Measurements from ENCODE around the gene PARP12.

Gene PARP12

DNA sequence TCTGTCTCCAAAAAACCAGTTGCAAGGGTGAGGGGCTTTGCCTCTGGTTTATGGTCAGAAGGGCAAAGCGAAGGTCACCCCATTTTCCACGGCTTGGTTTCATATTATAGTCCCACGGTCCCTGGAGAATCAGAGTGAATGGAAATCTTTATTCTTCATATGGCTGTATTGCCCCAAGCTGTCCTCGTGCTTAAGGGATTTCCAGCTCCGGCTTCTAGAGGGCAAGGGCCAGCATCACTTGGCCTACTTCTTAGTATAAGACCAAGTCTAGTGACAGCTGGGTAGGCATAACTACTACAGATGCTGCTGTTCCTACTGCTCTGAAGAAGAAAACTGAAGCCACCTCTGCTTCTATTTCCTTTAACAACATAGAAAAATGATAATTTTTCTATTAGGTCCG, 63.2 kb downstream of the PARP12 start:
- TF ChIP-seq, protein P1, sequence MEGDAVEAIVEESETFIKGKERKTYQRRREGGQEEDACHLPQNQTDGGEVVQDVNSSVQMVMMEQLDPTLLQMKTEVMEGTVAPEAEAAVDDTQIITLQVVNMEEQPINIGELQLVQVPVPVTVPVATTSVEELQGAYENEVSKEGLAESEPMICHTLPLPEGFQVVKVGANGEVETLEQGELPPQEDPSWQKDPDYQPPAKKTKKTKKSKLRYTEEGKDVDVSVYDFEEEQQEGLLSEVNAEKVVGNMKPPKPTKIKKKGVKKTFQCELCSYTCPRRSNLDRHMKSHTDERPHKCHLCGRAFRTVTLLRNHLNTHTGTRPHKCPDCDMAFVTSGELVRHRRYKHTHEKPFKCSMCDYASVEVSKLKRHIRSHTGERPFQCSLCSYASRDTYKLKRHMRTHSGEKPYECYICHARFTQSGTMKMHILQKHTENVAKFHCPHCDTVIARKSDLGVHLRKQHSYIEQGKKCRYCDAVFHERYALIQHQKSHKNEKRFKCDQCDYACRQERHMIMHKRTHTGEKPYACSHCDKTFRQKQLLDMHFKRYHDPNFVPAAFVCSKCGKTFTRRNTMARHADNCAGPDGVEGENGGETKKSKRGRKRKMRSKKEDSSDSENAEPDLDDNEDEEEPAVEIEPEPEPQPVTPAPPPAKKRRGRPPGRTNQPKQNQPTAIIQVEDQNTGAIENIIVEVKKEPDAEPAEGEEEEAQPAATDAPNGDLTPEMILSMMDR (IDR thresholded peaks at IDR 0.05; ENCODE audit: low read length) = no peak
- TF ChIP-seq EZH2 (IDR thresholded peaks at IDR 0.05; ENCODE audit: borderline replicate concordance, low read length) = no peak

DNA sequence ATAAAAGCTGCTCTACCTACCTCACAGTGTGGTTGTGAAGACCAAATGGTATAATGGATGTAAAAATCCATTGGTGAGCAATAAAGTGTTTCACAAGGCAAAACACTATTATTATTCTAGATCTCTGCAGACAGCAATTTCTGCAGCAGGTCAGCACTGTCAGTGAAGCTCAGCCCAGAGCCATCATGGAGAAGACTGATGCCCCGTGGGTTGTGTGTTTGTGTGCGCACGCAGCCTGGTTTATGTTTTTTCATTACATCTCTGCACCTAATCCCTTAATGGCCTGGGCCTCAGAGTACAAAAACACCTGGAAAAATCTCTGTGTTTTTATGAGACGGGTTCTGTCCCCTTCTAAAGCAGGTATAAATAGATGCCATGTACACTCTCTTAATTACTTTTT, 64.2 kb downstream of the PARP12 start:
- no peaks in the 10 kb centered on the region for H3K79me2 ChIP-seq (ENCODE audit: insufficient read depth, low read length)
- TF ChIP-seq EZH2 (IDR thresholded peaks at IDR 0.05; ENCODE audit: borderline replicate concordance, low read length) = no peak
- TF ChIP-seq, protein P1 (IDR thresholded peaks at IDR 0.05; ENCODE audit: low read length) = no peak

More for the DNA sequence above, 63.2 kb downstream of the PARP12 start:
- Histone ChIP-seq H3K9me2 (ENCODE audit: low read depth, low read length) (no peaks in the 10 kb centered on the region), H3K36me3 (ENCODE audit: insufficient read depth, low read length) (no peaks in the 10 kb centered on the region), H3F3A (ENCODE audit: insufficient read depth, low read length) (no peaks in the 10 kb centered on the region), H3K27ac (ENCODE audit: low read depth, low read length, poor library complexity, severe bottlenecking) (no peak overlapping the region), H3K9me3 (ENCODE audit: low read length) (no peaks in the 10 kb centered on the region), H3K4me1 (ENCODE audit: insufficient read depth, low read length, severe bottlenecking) (no peaks in the 10 kb centered on the region), H3K4me3 (ENCODE audit: low read depth, low read length, poor library complexity, severe bottlenecking) (no peak overlapping the region), H3K79me2 (ENCODE audit: insufficient read depth, low read length) (no peaks in the 10 kb centered on the region), H4K20me1 (ENCODE audit: insufficient read depth, low read length) (no peaks in the 10 kb centered on the region), H2AFZ (ENCODE audit: low read length) (no peak overlapping the region), H3K9ac (ENCODE audit: low read length) (no peak overlapping the region), H3K27me3 (ENCODE audit: insufficient read depth, low read length) (no peaks in the 10 kb centered on the region), H3K4me2 (ENCODE audit: low read length) (no peak overlapping the region)

DNA sequence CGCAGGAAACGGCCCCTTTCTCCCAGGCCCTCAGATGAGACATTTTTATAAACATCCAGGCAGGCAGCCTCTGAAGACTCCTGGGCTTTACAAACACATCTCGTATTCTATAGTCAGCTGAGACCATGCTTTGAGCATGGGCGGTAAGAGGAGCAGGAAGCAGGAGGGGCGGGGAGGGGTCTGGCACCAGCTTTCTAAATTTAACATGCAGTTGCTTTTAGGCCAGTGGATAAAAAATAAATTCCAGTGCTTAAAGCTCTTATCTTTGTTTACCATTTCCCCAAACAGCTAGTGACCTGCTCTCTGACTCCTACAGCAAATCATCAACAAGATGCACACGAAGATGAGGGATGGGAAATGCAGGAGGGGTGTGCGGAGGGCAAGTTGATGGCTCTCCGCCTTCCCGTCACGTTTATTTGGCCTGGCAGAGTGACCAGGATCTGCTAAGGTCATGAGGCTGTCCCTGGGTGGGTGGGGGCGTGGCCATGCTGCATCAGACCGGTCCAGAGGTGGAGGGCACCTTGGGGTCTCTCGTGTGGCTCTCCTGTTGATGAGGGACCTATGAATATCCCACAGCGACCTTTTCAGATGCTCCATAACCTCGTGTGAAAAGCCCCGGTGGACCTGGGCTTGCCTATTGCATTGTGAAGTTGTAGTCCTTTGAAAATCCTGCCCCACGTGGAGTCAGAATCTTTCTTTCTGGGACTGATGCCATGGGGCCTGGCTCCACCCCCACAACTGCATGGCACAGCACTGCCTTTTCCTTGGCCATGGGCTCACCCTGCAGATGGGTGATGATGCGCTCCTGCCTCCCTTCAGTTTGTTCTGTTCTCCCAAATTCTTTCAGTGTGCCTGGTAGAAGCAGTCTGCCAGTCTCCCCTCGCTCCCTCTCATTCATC, 67.5 kb downstream of the PARP12 start:
- H3K9ac ChIP-seq (ENCODE audit: low read length) = no peak overlapping the region
- 0 out of 2 replicates have a peak, but pooled peaks cover 7% of the 10 kb centered on the region for H3K27me3 ChIP-seq (ENCODE audit: insufficient read depth, low read length)
- no peaks in the 10 kb centered on the region for H3F3A ChIP-seq (ENCODE audit: insufficient read depth, low read length)
- H3K27ac ChIP-seq (ENCODE audit: low read depth, low read length, poor library complexity, severe bottlenecking) = no peak overlapping the region
- H3K79me2 ChIP-seq (ENCODE audit: insufficient read depth, low read length) = no peaks in the 10 kb centered on the region
- no peak overlapping the region for H3K4me3 ChIP-seq (ENCODE audit: low read depth, low read length, poor library complexity, severe bottlenecking)
- no peaks in the 10 kb centered on the region for H4K20me1 ChIP-seq (ENCODE audit: insufficient read depth, low read length)
- H3K4me2 ChIP-seq (ENCODE audit: low read length) = no peak overlapping the region
- no peaks in the 10 kb centered on the region for H3K9me2 ChIP-seq (ENCODE audit: low read depth, low read length)
- no peak for TF ChIP-seq EZH2 (IDR thresholded peaks at IDR 0.05; ENCODE audit: borderline replicate concordance, low read length)
- TF ChIP-seq, protein P1 (IDR thresholded peaks at IDR 0.05; ENCODE audit: low read length) = no peak
- H3K4me1 ChIP-seq (ENCODE audit: insufficient read depth, low read length, severe bottlenecking) = no peaks in the 10 kb centered on the region
- no peaks in the 10 kb centered on the region for H3K36me3 ChIP-seq (ENCODE audit: insufficient read depth, low read length)
- H3K9me3 ChIP-seq (ENCODE audit: low read length) = no peaks in the 10 kb centered on the region
- no peak overlapping the region for H2AFZ ChIP-seq (ENCODE audit: low read length)

More for the DNA sequence above, 64.2 kb downstream of the PARP12 start:
- Histone ChIP-seq H3K9me3 (ENCODE audit: low read length) (no peaks in the 10 kb centered on the region), H3K27me3 (ENCODE audit: insufficient read depth, low read length) (no peaks in the 10 kb centered on the region), H3K9me2 (ENCODE audit: low read depth, low read length) (no peaks in the 10 kb centered on the region), H3K27ac (ENCODE audit: low read depth, low read length, poor library complexity, severe bottlenecking) (no peak overlapping the region), H3F3A (ENCODE audit: insufficient read depth, low read length) (no peaks in the 10 kb centered on the region), H2AFZ (ENCODE audit: low read length) (no peak overlapping the region), H3K4me2 (ENCODE audit: low read length) (no peak overlapping the region), H3K36me3 (ENCODE audit: insufficient read depth, low read length) (no peaks in the 10 kb centered on the region), H3K4me1 (ENCODE audit: insufficient read depth, low read length, severe bottlenecking) (no peaks in the 10 kb centered on the region), H3K9ac (ENCODE audit: low read length) (no peak overlapping the region), H4K20me1 (ENCODE audit: insufficient read depth, low read length) (no peaks in the 10 kb centered on the region), H3K4me3 (ENCODE audit: low read depth, low read length, poor library complexity, severe bottlenecking) (no peak overlapping the region)
